ENCODE results near the gene ARHGAP28.

- TF ChIP-seq CTCF (IDR thresholded peaks at IDR 0.05) (no peak), POLR2A (IDR thresholded peaks at IDR 0.05) (no peak)
Observed at GRCh38 chr18:6687676-6688075, 41.8 kb upstream of the ARHGAP28 start.
